ENCODE data around the gene PPP5C.

PPP5C gene

DNA sequence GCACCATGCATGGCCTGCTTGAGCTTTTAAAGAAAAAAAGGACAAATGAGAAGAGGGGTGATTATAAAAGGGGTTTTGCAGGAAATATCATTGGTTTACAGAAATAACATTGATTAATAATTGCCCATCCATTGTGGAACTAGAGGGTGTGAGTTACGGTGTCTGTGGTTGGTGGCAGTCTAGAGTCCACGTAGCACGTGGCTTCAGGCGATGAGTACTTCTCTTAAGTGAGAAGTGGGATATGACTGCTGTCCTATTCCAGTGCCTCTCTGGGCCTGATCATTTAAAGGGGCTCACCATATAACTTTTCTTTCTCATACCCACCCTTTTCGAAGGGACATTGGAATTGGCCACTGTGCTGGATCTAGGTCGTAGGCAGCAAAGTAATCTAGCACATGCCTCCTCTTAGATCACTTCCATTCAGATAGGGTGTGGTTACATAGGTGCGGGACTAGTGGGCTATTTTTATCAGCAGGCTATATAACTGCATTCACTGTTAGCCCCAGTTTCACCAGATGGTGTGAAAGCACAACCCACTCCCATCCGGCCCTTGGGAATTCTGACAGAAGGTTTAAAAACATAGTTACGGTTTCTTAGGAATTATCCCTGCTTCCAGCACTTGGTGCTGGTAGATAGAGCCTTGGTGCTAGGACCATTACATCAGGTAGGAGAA, 19.9 kb downstream of the PPP5C start:
- DNase-seq (no peak), ATAC-seq (ENCODE audit: insufficient read depth, low read depth) (no peak)
- Histone ChIP-seq H3K79me2 (ENCODE audit: insufficient read depth, low read length) (peaks cover 67% of the 10 kb centered on the region), H3K4me3 (ENCODE audit: low read depth in 1 of 2, low read length in 2 of 2) (no peak overlapping the region), H3K36me3 (ENCODE audit: insufficient read depth, low read length) (peaks cover 69% of the 10 kb centered on the region), H4K20me1 (ENCODE audit: insufficient read depth, low read length) (peaks cover 68% of the 10 kb centered on the region), H3K27ac (ENCODE audit: low read length) (no peak overlapping the region), H3K9ac (ENCODE audit: low read depth, low read length) (no peak overlapping the region), H2AFZ (ENCODE audit: low read depth, low read length) (no peak overlapping the region), H3K27me3 (ENCODE audit: insufficient read depth, low read length, poor library complexity) (no peaks in the 10 kb centered on the region), H3K4me2 (ENCODE audit: insufficient read depth, low read length) (no peak overlapping the region), H3K9me3 (ENCODE audit: insufficient read depth, low read length, severe bottlenecking) (no peaks in the 10 kb centered on the region), H3K4me1 (ENCODE audit: insufficient read depth, low read length) (peaks cover 8% of the 10 kb centered on the region)
- TF ChIP-seq CTCF (IDR thresholded peaks at IDR 0.05; ENCODE audit: borderline replicate concordance, extremely low read depth, low read length, poor library complexity, severe bottlenecking) (no peak), EZH2 (IDR thresholded peaks at IDR 0.05; ENCODE audit: borderline replicate concordance, low read depth, low read length, severe bottlenecking) (no peak)

DNA sequence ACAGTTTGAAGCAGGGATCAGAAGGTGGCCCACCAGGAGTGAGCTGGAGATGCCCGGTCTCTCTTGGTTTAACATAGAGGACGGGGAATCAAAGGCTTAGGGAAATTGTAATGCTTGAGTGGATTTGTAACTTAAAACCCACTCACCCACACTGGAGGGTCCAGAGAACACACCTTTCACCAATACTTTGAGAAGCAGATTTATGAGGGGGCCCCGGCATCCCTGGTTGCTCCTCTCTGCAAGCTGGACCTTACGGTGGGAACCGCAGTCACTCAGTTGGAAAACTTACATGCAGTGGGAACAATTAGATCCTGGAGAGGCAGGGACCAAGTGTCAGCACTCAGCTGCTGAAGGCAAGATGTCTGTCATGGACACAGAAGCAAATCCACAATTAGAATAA, 20.5 kb downstream of the PPP5C start:
- Histone ChIP-seq H3K36me3 (ENCODE audit: insufficient read depth, low read length) (peaks cover 73% of the 10 kb centered on the region), H3K27ac (ENCODE audit: low read length) (no peak overlapping the region), H2AFZ (ENCODE audit: low read depth, low read length) (no peak overlapping the region), H3K4me2 (ENCODE audit: insufficient read depth, low read length) (no peak overlapping the region), H3K9me3 (ENCODE audit: insufficient read depth, low read length, severe bottlenecking) (no peaks in the 10 kb centered on the region), H3K27me3 (ENCODE audit: insufficient read depth, low read length, poor library complexity) (no peaks in the 10 kb centered on the region), H3K79me2 (ENCODE audit: insufficient read depth, low read length) (peaks cover 74% of the 10 kb centered on the region), H3K4me1 (ENCODE audit: insufficient read depth, low read length) (peaks cover 1% of the 10 kb centered on the region; the same call in 1 of the 2 replicates), H3K4me3 (ENCODE audit: low read depth in 1 of 2, low read length in 2 of 2) (no peak overlapping the region), H4K20me1 (ENCODE audit: insufficient read depth, low read length) (peaks cover 75% of the 10 kb centered on the region), H3K9ac (ENCODE audit: low read depth, low read length) (no peak overlapping the region)
- DNase-seq: no peak
- no peak for ATAC-seq (ENCODE audit: insufficient read depth, low read depth)
- TF ChIP-seq CTCF (IDR thresholded peaks at IDR 0.05; ENCODE audit: borderline replicate concordance, extremely low read depth, low read length, poor library complexity, severe bottlenecking): no peak
- TF ChIP-seq EZH2 (IDR thresholded peaks at IDR 0.05; ENCODE audit: borderline replicate concordance, low read depth, low read length, severe bottlenecking): no peak

GRCh38 chr19:46368116-46368515, 21.2 kb downstream of the PPP5C start:
- Histone ChIP-seq H3K27me3 (ENCODE audit: insufficient read depth, low read length, poor library complexity) (no peaks in the 10 kb centered on the region), H3K4me1 (ENCODE audit: insufficient read depth, low read length) (no peaks in the 10 kb centered on the region), H3K9me3 (ENCODE audit: insufficient read depth, low read length, severe bottlenecking) (no peaks in the 10 kb centered on the region), H2AFZ (ENCODE audit: low read depth, low read length) (no peak overlapping the region), H3K79me2 (ENCODE audit: insufficient read depth, low read length) (peaks cover 81% of the 10 kb centered on the region), H4K20me1 (ENCODE audit: insufficient read depth, low read length) (peaks cover 82% of the 10 kb centered on the region), H3K4me2 (ENCODE audit: insufficient read depth, low read length) (no peak overlapping the region), H3K4me3 (ENCODE audit: low read depth in 1 of 2, low read length in 2 of 2) (no peak overlapping the region), H3K9ac (ENCODE audit: low read depth, low read length) (no peak overlapping the region), H3K36me3 (ENCODE audit: insufficient read depth, low read length) (peaks cover 78% of the 10 kb centered on the region), H3K27ac (ENCODE audit: low read length) (no peak overlapping the region)
- TF ChIP-seq CTCF (IDR thresholded peaks at IDR 0.05; ENCODE audit: borderline replicate concordance, extremely low read depth, low read length, poor library complexity, severe bottlenecking) (no peak), EZH2 (IDR thresholded peaks at IDR 0.05; ENCODE audit: borderline replicate concordance, low read depth, low read length, severe bottlenecking) (no peak)
- DNase-seq: no peak
- no peak for ATAC-seq (ENCODE audit: insufficient read depth, low read depth)
